Neural cell (in vitro differentiated cells): ENCODE results near the gene CREB3L1. TPM values are rescaled to one million over a fixed set of nuclear protein-coding genes. Genes with fewer than 3 reads are reported as not detected.

Experiments
- H2AFZ ChIP-seq: fragments of 200-600, 300-800 bp; sonication (generic), shearing (Covaris generic); 2 replicates; pipeline ENCODE4 v1.6.0; 2014; ENCODE audit warnings: low read depth, mild to moderate bottlenecking, antibody characterized with exemption, low read length, moderate library complexity
- H3F3A ChIP-seq: fragments of 200-600 bp; shearing (Covaris generic); 2 replicates; pipeline ENCODE4 v1.6.1; 2016; ENCODE audit warnings: mild to moderate bottlenecking, moderate library complexity, mixed read lengths, antibody characterized with exemption, low read length; ENCODE audit not compliant: insufficient read depth, poor library complexity, severe bottlenecking
- H3K27ac ChIP-seq: fragments of 200-600, 300-800 bp; sonication (generic), shearing (Covaris generic); 2 replicates; pipeline ENCODE4 v1.5.1; 2014; ENCODE audit warnings: mild to moderate bottlenecking, low read length, moderate library complexity
- H3K27me3 ChIP-seq: fragments of 300-800, 200-600 bp; sonication (generic), shearing (Covaris generic); 2 replicates; pipeline ENCODE4 v1.6.0; 2014; ENCODE audit warnings: mild to moderate bottlenecking, low read depth, low read length, moderate library complexity; ENCODE audit not compliant: insufficient read depth
- H3K36me3 ChIP-seq: fragments of 300-800, 200-600 bp; sonication (generic), shearing (Covaris generic); 2 replicates; pipeline ENCODE4 v1.5.1; 2014; ENCODE audit warnings: mild to moderate bottlenecking, antibody characterized with exemption, low read length, moderate library complexity; ENCODE audit not compliant: insufficient read depth
- H3K4me2 ChIP-seq: fragments of 300-800, 200-600 bp; sonication (generic), shearing (Covaris generic); 2 replicates; pipeline ENCODE4 v1.6.0; 2014; ENCODE audit warnings: mild to moderate bottlenecking, low read length
- H3K4me3 ChIP-seq: fragments of 300-800, 200-600 bp; sonication (generic), shearing (Covaris generic); 2 replicates; pipeline ENCODE4 v1.5.1; 2014; ENCODE audit warnings: mild to moderate bottlenecking, low read length, moderate library complexity
- H3K79me2 ChIP-seq: fragments of 200-600 bp; shearing (Covaris generic); replicated peaks from 2 replicates; pipeline ENCODE4 v1.6.0; 2014; ENCODE audit warnings: mild to moderate bottlenecking, low read length, moderate library complexity; ENCODE audit not compliant: insufficient read depth
- H3K9ac ChIP-seq: fragments of 300-800, 200-600 bp; sonication (generic), shearing (Covaris generic); 2 replicates; pipeline ENCODE4 v1.6.1; 2016; ENCODE audit warnings: mild to moderate bottlenecking, low read length, mixed read lengths
- H3K9me2 ChIP-seq: fragments of 200-600 bp; shearing (Covaris generic); 2 replicates; pipeline ENCODE4 v1.6.1; 2016; ENCODE audit warnings: mild to moderate bottlenecking, low read length, mixed read lengths; ENCODE audit not compliant: insufficient read depth
- H3K9me3 ChIP-seq: fragments of 200-600, 300-800 bp; sonication (generic), shearing (Covaris generic); 2 replicates; pipeline ENCODE4 v1.6.1; 2016; ENCODE audit warnings: mild to moderate bottlenecking, mixed run types, low read length, moderate library complexity, mixed read lengths
- H4K20me1 ChIP-seq: fragments of 200-600 bp; shearing (Covaris generic); 2 replicates; pipeline ENCODE4 v1.6.1; 2016; ENCODE audit warnings: mild to moderate bottlenecking, mixed run types; ENCODE audit not compliant: insufficient read depth
- CTCF ChIP-seq: fragments of 450-650 bp; IDR thresholded peaks from 2 replicates; pipeline ENCODE4 v1.5.1; 2014; ENCODE audit warnings: antibody characterized with exemption, mild to moderate bottlenecking, moderate library complexity; ENCODE audit not compliant: poor library complexity, severe bottlenecking
- EP300 ChIP-seq: fragments of 450-650 bp; conservative IDR thresholded peaks from 2 replicates; pipeline ENCODE4 v1.6.1; 2014; ENCODE audit warnings: antibody characterized with exemption, mild to moderate bottlenecking, moderate library complexity; ENCODE audit not compliant: poor library complexity, severe bottlenecking
- EZH2 ChIP-seq: fragments of 200-600, 300-800 bp; shearing (Covaris generic), sonication (generic); IDR thresholded peaks from 2 replicates; pipeline ENCODE4 v1.6.1; 2014; ENCODE audit warnings: antibody characterized with exemption, low read length, borderline replicate concordance, mild to moderate bottlenecking; ENCODE audit not compliant: insufficient read depth, poor library complexity, severe bottlenecking
- MXI1 ChIP-seq: fragments of 450-650 bp; conservative IDR thresholded peaks from 2 replicates; pipeline ENCODE4 v1.6.1; 2014; ENCODE audit warnings: antibody characterized with exemption, mild to moderate bottlenecking; ENCODE audit not compliant: poor library complexity, severe bottlenecking
- POLR2AphosphoS5 ChIP-seq: IDR thresholded peaks from 2 replicates; pipeline ENCODE4 v1.6.1; 2012
- RAD21 ChIP-seq: fragments of 450-650 bp; conservative IDR thresholded peaks from 2 replicates; pipeline ENCODE4 v1.6.1; 2014; ENCODE audit warnings: antibody characterized with exemption, mild to moderate bottlenecking, moderate library complexity
- SMC3 ChIP-seq: fragments of 450-650 bp; conservative IDR thresholded peaks from 2 replicates; pipeline ENCODE4 v1.6.1; 2014; ENCODE audit warnings: antibody characterized with exemption, mild to moderate bottlenecking, moderate library complexity; ENCODE audit not compliant: poor library complexity
- TAF1 ChIP-seq: IDR thresholded peaks from 2 replicates; pipeline ENCODE4 v1.6.1; 2012; ENCODE audit warnings: low read depth
- polyA plus RNA-seq: library from polyadenylated mRNA; depleted of rRNA; stranded (reverse); fragments of >200 nt; gene quantifications from 2 replicates; pipeline ENCODE4 v1.2.3, GENCODE V29; 2014
- TF ChIP-seq, protein P1 (sequence below): IDR thresholded peaks from 2 replicates; pipeline ENCODE4 v1.6.1; 2012; ENCODE audit warnings: borderline replicate concordance

The CREB3L1 gene
- polyA plus RNA-seq, 1 donor from 2014 or later: not detected

DNA sequence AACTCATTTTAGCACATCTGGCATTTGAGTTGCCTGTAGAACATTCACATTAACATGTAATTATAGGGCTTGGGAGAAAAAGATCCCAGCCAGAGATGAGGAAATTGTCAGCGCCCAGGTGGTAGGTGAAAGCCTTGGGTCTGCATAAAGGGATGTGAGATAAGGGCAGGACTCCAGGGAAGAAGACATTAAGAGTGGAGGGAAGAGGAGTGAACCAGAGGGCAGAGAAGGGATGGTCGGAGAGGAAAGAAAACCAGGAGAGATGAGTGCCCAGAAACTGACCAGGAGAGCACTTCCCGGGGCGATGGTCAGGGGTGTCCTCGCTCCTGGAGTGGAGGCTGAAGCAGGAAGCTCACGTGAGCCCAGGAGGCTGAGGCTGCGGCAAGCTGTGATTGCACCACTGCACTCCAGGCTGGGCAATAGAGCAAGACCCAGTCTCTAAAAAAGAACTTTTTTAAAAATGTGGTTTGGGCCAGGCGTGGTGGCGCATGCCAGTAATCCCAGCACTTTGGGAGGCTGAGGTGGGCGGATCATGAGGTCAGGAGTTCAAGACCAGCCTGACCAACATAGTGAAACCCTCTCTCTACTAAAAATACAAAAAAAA is 49.5 kb downstream of the CREB3L1 start:
- no peaks in the 10 kb centered on the region for H4K20me1 ChIP-seq
- no peaks in the 10 kb centered on the region for H3F3A ChIP-seq
- TF ChIP-seq, protein P1, sequence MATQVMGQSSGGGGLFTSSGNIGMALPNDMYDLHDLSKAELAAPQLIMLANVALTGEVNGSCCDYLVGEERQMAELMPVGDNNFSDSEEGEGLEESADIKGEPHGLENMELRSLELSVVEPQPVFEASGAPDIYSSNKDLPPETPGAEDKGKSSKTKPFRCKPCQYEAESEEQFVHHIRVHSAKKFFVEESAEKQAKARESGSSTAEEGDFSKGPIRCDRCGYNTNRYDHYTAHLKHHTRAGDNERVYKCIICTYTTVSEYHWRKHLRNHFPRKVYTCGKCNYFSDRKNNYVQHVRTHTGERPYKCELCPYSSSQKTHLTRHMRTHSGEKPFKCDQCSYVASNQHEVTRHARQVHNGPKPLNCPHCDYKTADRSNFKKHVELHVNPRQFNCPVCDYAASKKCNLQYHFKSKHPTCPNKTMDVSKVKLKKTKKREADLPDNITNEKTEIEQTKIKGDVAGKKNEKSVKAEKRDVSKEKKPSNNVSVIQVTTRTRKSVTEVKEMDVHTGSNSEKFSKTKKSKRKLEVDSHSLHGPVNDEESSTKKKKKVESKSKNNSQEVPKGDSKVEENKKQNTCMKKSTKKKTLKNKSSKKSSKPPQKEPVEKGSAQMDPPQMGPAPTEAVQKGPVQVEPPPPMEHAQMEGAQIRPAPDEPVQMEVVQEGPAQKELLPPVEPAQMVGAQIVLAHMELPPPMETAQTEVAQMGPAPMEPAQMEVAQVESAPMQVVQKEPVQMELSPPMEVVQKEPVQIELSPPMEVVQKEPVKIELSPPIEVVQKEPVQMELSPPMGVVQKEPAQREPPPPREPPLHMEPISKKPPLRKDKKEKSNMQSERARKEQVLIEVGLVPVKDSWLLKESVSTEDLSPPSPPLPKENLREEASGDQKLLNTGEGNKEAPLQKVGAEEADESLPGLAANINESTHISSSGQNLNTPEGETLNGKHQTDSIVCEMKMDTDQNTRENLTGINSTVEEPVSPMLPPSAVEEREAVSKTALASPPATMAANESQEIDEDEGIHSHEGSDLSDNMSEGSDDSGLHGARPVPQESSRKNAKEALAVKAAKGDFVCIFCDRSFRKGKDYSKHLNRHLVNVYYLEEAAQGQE: no peak
- TF ChIP-seq CTCF (no peak), EZH2 (no peak), RAD21 (no peak), TAF1 (no peak), EP300 (no peak), MXI1 (no peak), POLR2AphosphoS5 (no peak), SMC3 (no peak)
- H3K9ac ChIP-seq: no peak overlapping the region
- H3K9me2 ChIP-seq: no peaks in the 10 kb centered on the region
- peaks cover 2% of the 10 kb centered on the region for H3K27me3 ChIP-seq
- no peak overlapping the region for H3K4me3 ChIP-seq
- no peaks in the 10 kb centered on the region for H3K36me3 ChIP-seq
- no peak overlapping the region for H3K4me2 ChIP-seq
- no peaks in the 10 kb centered on the region for H3K79me2 ChIP-seq
- no peak overlapping the region for H3K27ac ChIP-seq
- H3K9me3 ChIP-seq: no peaks in the 10 kb centered on the region
- no peak overlapping the region for H2AFZ ChIP-seq

DNA sequence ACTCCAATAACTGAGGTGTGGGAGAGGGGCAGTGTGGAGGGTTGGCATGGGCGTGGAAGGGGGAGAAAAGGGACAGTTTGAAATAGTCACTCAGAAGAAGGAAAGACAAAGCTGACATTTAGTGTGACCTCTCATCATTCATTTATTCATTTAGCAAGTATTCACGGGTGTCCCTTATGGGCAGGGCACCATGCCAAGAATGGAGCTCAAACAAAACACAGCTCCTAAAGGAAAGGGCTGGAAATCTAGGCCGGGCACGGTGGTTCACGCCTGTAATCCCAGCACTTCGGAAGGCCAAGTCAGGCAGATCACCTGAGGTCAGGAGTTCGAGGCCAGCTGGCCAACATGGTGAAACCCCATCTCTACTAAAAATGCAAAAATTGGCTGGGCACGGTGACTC is 50.4 kb downstream of the CREB3L1 start:
- Histone ChIP-seq H3K9me2 (no peaks in the 10 kb centered on the region), H3K9me3 (no peaks in the 10 kb centered on the region), H2AFZ (no peak overlapping the region), H3K27ac (no peak overlapping the region), H3K27me3 (peaks cover 9% of the 10 kb centered on the region), H3K4me2 (no peak overlapping the region), H3F3A (no peaks in the 10 kb centered on the region), H3K79me2 (no peaks in the 10 kb centered on the region), H3K36me3 (no peaks in the 10 kb centered on the region), H3K4me3 (no peak overlapping the region), H3K9ac (no peak overlapping the region), H4K20me1 (no peaks in the 10 kb centered on the region)
- TF ChIP-seq EZH2: no peak
- no peak for TF ChIP-seq CTCF
- TF ChIP-seq POLR2AphosphoS5: no peak
- no peak for TF ChIP-seq SMC3
- TF ChIP-seq MXI1: no peak
